Measurements from ENCODE around the gene PSMA6.

Gene PSMA6

GRCh38 chr14:35362450-35362849, 70.3 kb downstream of the PSMA6 start:
- Histone ChIP-seq H3K4me2 (ENCODE audit: low read length) (no peak overlapping the region), H3K27me3 (ENCODE audit: control insufficient read depth, insufficient read depth, low read length) (no peaks in the 10 kb centered on the region), H3K27ac (no peak overlapping the region), H3K4me3 (ENCODE audit: low read depth, low read length) (no peak overlapping the region), H3K79me2 (no peaks in the 10 kb centered on the region), H2AFZ (no peak overlapping the region), H3K9me3 (ENCODE audit: control insufficient read depth, low read length) (no peaks in the 10 kb centered on the region), H3K4me1 (peaks cover 3% of the 10 kb centered on the region), H3K36me3 (ENCODE audit: control insufficient read depth, insufficient read depth, low read length) (no peaks in the 10 kb centered on the region), H3K9ac (no peak overlapping the region)
- TF ChIP-seq CTCF (IDR thresholded peaks at IDR 0.05) = no peak

- H3K9me3 ChIP-seq (ENCODE audit: control insufficient read depth, low read length) = no peaks in the 10 kb centered on the region
- H3K4me1 ChIP-seq = no peaks in the 10 kb centered on the region
- no peaks in the 10 kb centered on the region for H3K36me3 ChIP-seq (ENCODE audit: control insufficient read depth, insufficient read depth, low read length)
- H3K27ac ChIP-seq = no peak overlapping the region
- H3K4me2 ChIP-seq (ENCODE audit: low read length) = no peak overlapping the region
- no peak for TF ChIP-seq CTCF (IDR thresholded peaks at IDR 0.05)
- no peak overlapping the region for H2AFZ ChIP-seq
- no peaks in the 10 kb centered on the region for H3K27me3 ChIP-seq (ENCODE audit: control insufficient read depth, insufficient read depth, low read length)
- H3K79me2 ChIP-seq = no peaks in the 10 kb centered on the region
- no peak overlapping the region for H3K9ac ChIP-seq
- H3K4me3 ChIP-seq (ENCODE audit: low read depth, low read length) = no peak overlapping the region
Observed at GRCh38 chr14:35362911-35363374, 70.8 kb downstream of the PSMA6 start.

GRCh38 chr14:35365130-35366055, 73.2 kb downstream of the PSMA6 start:
- no peak overlapping the region for H3K9ac ChIP-seq

GRCh38 chr14:35366056-35366451, 73.9 kb downstream of the PSMA6 start:
- no peak for TF ChIP-seq CTCF (IDR thresholded peaks at IDR 0.05)
- Histone ChIP-seq H3K4me3 (ENCODE audit: low read depth, low read length) (no peak overlapping the region), H3K27me3 (ENCODE audit: control insufficient read depth, insufficient read depth, low read length) (no peaks in the 10 kb centered on the region), H3K9me3 (ENCODE audit: control insufficient read depth, low read length) (no peaks in the 10 kb centered on the region), H3K9ac (no peak overlapping the region), H2AFZ (no peak overlapping the region), H3K36me3 (ENCODE audit: control insufficient read depth, insufficient read depth, low read length) (no peaks in the 10 kb centered on the region), H3K4me1 (no peaks in the 10 kb centered on the region), H3K4me2 (ENCODE audit: low read length) (no peak overlapping the region), H3K79me2 (no peaks in the 10 kb centered on the region), H3K27ac (no peak overlapping the region)

More at GRCh38 chr14:35365130-35366055, 73.2 kb downstream of the PSMA6 start:
- H3K27me3 ChIP-seq (ENCODE audit: control insufficient read depth, insufficient read depth, low read length) = no peaks in the 10 kb centered on the region
- no peak for TF ChIP-seq CTCF (IDR thresholded peaks at IDR 0.05)
- H3K4me2 ChIP-seq (ENCODE audit: low read length) = no peak overlapping the region
- peak overlapping the region; percentile 5 for H3K27ac ChIP-seq
- H3K36me3 ChIP-seq (ENCODE audit: control insufficient read depth, insufficient read depth, low read length) = no peaks in the 10 kb centered on the region
- H3K4me3 ChIP-seq (ENCODE audit: low read depth, low read length) = no peak overlapping the region
- H2AFZ ChIP-seq = peak overlapping the region; percentile 57
- no peaks in the 10 kb centered on the region for H3K79me2 ChIP-seq
- no peaks in the 10 kb centered on the region for H3K4me1 ChIP-seq
- no peaks in the 10 kb centered on the region for H3K9me3 ChIP-seq (ENCODE audit: control insufficient read depth, low read length)
